Measurements from ENCODE around the gene CCDC178. TPM values are rescaled to one million over a fixed set of nuclear protein-coding genes. Genes with fewer than 3 reads are reported as not detected.

Gene CCDC178
- total RNA-seq, 2 donors from 2014 or later = 1.6 TPM; not detected in 1

GRCh38 chr18:33040213-33040612 lies 400.3 kb downstream of the CCDC178 start:
- ATAC-seq (ENCODE audit: insufficient number of reproducible peaks, low FRiP score, low read depth) (no peak), DNase-seq (ENCODE audit: low spot score) (no peak)
- H3K4me1 ChIP-seq (ENCODE audit: control insufficient read depth in 1 of 2, low read depth in 2 of 2) = no peaks in the 10 kb centered on the region
- H3K4me3 ChIP-seq = no peak overlapping the region
- no peaks in the 10 kb centered on the region for H3K27me3 ChIP-seq (replicated peaks; ENCODE audit: insufficient read depth)
- no peaks in the 10 kb centered on the region for H3K36me3 ChIP-seq
- TF ChIP-seq CTCF (IDR thresholded peaks at IDR 0.05) = no peak
- H3K9me3 ChIP-seq = no peaks in the 10 kb centered on the region
- H3K27ac ChIP-seq = no peak overlapping the region

GRCh38 chr18:33034945-33035344 lies 405.6 kb downstream of the CCDC178 start:
- DNase-seq (ENCODE audit: low spot score) = no peak
- H3K27ac ChIP-seq = no peak overlapping the region
- no peak for ATAC-seq (ENCODE audit: insufficient number of reproducible peaks, low FRiP score, low read depth)
- TF ChIP-seq CTCF (IDR thresholded peaks at IDR 0.05) = no peak
- H3K36me3 ChIP-seq = no peaks in the 10 kb centered on the region
- no peak overlapping the region for H3K4me3 ChIP-seq
- no peaks in the 10 kb centered on the region for H3K4me1 ChIP-seq (ENCODE audit: control insufficient read depth in 1 of 2, low read depth in 2 of 2)
- no peaks in the 10 kb centered on the region for H3K27me3 ChIP-seq (replicated peaks; ENCODE audit: insufficient read depth)
- H3K9me3 ChIP-seq = no peaks in the 10 kb centered on the region

- H3K36me3 ChIP-seq = no peaks in the 10 kb centered on the region
- H3K4me1 ChIP-seq (ENCODE audit: control insufficient read depth in 1 of 2, low read depth in 2 of 2) = no peaks in the 10 kb centered on the region
These were observed 406.3 kb downstream of the CCDC178 start for GRCh38 chr18:33034212-33034611.

GRCh38 chr18:33022370-33022769 lies 418.2 kb downstream of the CCDC178 start:
- TF ChIP-seq CTCF (IDR thresholded peaks at IDR 0.05) = no peak
- ATAC-seq (ENCODE audit: insufficient number of reproducible peaks, low FRiP score, low read depth) (no peak), DNase-seq (ENCODE audit: low spot score) (no peak)
- Histone ChIP-seq H3K4me3 (no peak overlapping the region), H3K4me1 (ENCODE audit: control insufficient read depth in 1 of 2, low read depth in 2 of 2) (no peaks in the 10 kb centered on the region), H3K27me3 (replicated peaks; ENCODE audit: insufficient read depth) (no peaks in the 10 kb centered on the region), H3K27ac (no peak overlapping the region), H3K36me3 (no peaks in the 10 kb centered on the region), H3K9me3 (no peaks in the 10 kb centered on the region)

More at GRCh38 chr18:33034212-33034611, 406.3 kb downstream of the CCDC178 start:
- Histone ChIP-seq H3K27me3 (replicated peaks; ENCODE audit: insufficient read depth) (no peaks in the 10 kb centered on the region), H3K27ac (no peak overlapping the region), H3K9me3 (no peaks in the 10 kb centered on the region), H3K4me3 (no peak overlapping the region)
- DNase-seq (ENCODE audit: low spot score) (no peak), ATAC-seq (ENCODE audit: insufficient number of reproducible peaks, low FRiP score, low read depth) (no peak)
- TF ChIP-seq CTCF (IDR thresholded peaks at IDR 0.05) = no peak

- TF ChIP-seq CTCF (IDR thresholded peaks at IDR 0.05) = no peak
- ATAC-seq (ENCODE audit: insufficient number of reproducible peaks, low FRiP score, low read depth) (no peak), DNase-seq (ENCODE audit: low spot score) (no peak)
- Histone ChIP-seq H3K27me3 (replicated peaks; ENCODE audit: insufficient read depth) (no peaks in the 10 kb centered on the region), H3K36me3 (no peaks in the 10 kb centered on the region), H3K9me3 (no peaks in the 10 kb centered on the region), H3K27ac (no peak overlapping the region), H3K4me1 (ENCODE audit: control insufficient read depth in 1 of 2, low read depth in 2 of 2) (no peaks in the 10 kb centered on the region), H3K4me3 (no peak overlapping the region)
These were observed 419.6 kb downstream of the CCDC178 start for GRCh38 chr18:33020877-33021276.
